ENCODE data around the gene GGT6. TPM values are rescaled to one million over a fixed set of nuclear protein-coding genes. Genes with fewer than 3 reads are reported as not detected.

Gene GGT6
- total RNA-seq, 4 donors from 2014 or later, result 26.4 to 199 (median 119) TPM

GRCh38 chr17:4548721-4549531, 11.5 kb downstream of the GGT6 start:
- TF ChIP-seq POLR2A (IDR thresholded peaks at IDR 0.05) (no peak), CTCF (IDR thresholded peaks at IDR 0.05) (no peak)
- H3K9me3 ChIP-seq, result no peaks in the 10 kb centered on the region
- H3K4me3 ChIP-seq, result no peak overlapping the region
- peaks cover 0 to 95% (median 0%) of the 10 kb centered on the region in 3 donors for H3K36me3 ChIP-seq
- H3K27me3 ChIP-seq, result no peaks in the 10 kb centered on the region
- DNase-seq, result peak in 1 of 3 donors; percentile 40
- peaks cover 0 to 4% (median 1%) of the 10 kb centered on the region in 4 donors for H3K4me1 ChIP-seq
- no peak overlapping the region for H3K27ac ChIP-seq

GRCh38 chr17:4548061-4548461, 12.3 kb downstream of the GGT6 start:
- Histone ChIP-seq H3K4me1 (no peaks in the 10 kb centered on the region), H3K27ac (no peak overlapping the region), H3K9me3 (no peaks in the 10 kb centered on the region), H3K4me3 (no peak overlapping the region), H3K27me3 (no peaks in the 10 kb centered on the region), H3K36me3 (peaks cover 0 to 99% (median 0%) of the 10 kb centered on the region in 3 donors)
- TF ChIP-seq CTCF (IDR thresholded peaks at IDR 0.05) (no peak), POLR2A (IDR thresholded peaks at IDR 0.05) (no peak)
- no peak for DNase-seq

- Histone ChIP-seq H3K27me3 (no peaks in the 10 kb centered on the region), H3K4me3 (no peak overlapping the region), H3K27ac (no peak overlapping the region), H3K36me3 (peaks cover 0 to 99% (median 0%) of the 10 kb centered on the region in 3 donors), H3K4me1 (no peaks in the 10 kb centered on the region), H3K9me3 (no peaks in the 10 kb centered on the region)
- TF ChIP-seq POLR2A (IDR thresholded peaks at IDR 0.05), result no peak
- TF ChIP-seq CTCF (IDR thresholded peaks at IDR 0.05), result no peak
- no peak for DNase-seq
Observed at GRCh38 chr17:4547118-4547906, 13.1 kb downstream of the GGT6 start.

GRCh38 chr17:4545217-4545951, 15.0 kb downstream of the GGT6 start:
- no peak for DNase-seq
- Histone ChIP-seq H3K9me3 (no peaks in the 10 kb centered on the region), H3K4me3 (no peak overlapping the region), H3K27ac (no peak overlapping the region), H3K27me3 (no peaks in the 10 kb centered on the region), H3K4me1 (peaks cover 0 to 12% (median 2%) of the 10 kb centered on the region in 4 donors), H3K36me3 (peaks cover 0 to 93% (median 0%) of the 10 kb centered on the region in 3 donors)
- no peak for TF ChIP-seq CTCF (IDR thresholded peaks at IDR 0.05)
- no peak for TF ChIP-seq POLR2A (IDR thresholded peaks at IDR 0.05)

- H3K9me3 ChIP-seq, result no peaks in the 10 kb centered on the region
- H3K36me3 ChIP-seq, result peaks cover 0 to 90% (median 0%) of the 10 kb centered on the region in 3 donors
- no peak for DNase-seq
- H3K4me1 ChIP-seq, result peaks cover 0 to 16% (median 2%) of the 10 kb centered on the region in 4 donors
- H3K27me3 ChIP-seq, result no peaks in the 10 kb centered on the region
- no peak for TF ChIP-seq POLR2A (IDR thresholded peaks at IDR 0.05)
- TF ChIP-seq CTCF (IDR thresholded peaks at IDR 0.05), result no peak
- no peak overlapping the region for H3K27ac ChIP-seq
- no peak overlapping the region for H3K4me3 ChIP-seq
Observed at GRCh38 chr17:4544951-4545216, 15.5 kb downstream of the GGT6 start.

Measured in Peyer's patch (tissue), 4 donors.